GM23338 (cell line): ENCODE data around the gene NFIA. TPM values are rescaled to one million over a fixed set of nuclear protein-coding genes. Genes with fewer than 3 reads are reported as not detected.

ENCODE experiments used
- ATAC-seq: fragments of 200-7000 bp; cut with Tn5 transposase; 3 replicates; pipeline ENCODE4 v1.9.1; 2020
- DNase-seq: peaks from one replicate; pipeline ENCODE4 v3.0.0-alpha.2; 2015; ENCODE audit warnings: low spot score
- H2AFZ ChIP-seq: fragments of 200-600 bp; sonication (generic); 2 replicates; pipeline ENCODE4 v1.8.0; 2016; ENCODE audit warnings: antibody characterized with exemption, mild to moderate bottlenecking, moderate library complexity
- H3F3A ChIP-seq: fragments of 200-600 bp; sonication (generic); replicated peaks from 2 replicates; pipeline ENCODE4 v1.8.0; 2017; ENCODE audit warnings: antibody characterized with exemption, mixed run types, low read depth
- H3K27ac ChIP-seq: fragments of 200-600 bp; sonication (generic); 2 replicates; pipeline ENCODE4 v1.6.1; 2016; ENCODE audit warnings: low read depth
- H3K27me3 ChIP-seq: fragments of 200-600 bp; sonication (generic); 2 replicates; pipeline ENCODE4 v1.8.0; 2016; ENCODE audit warnings: mild to moderate bottlenecking, mixed run types, moderate library complexity; ENCODE audit not compliant: insufficient read depth
- H3K36me3 ChIP-seq: fragments of 200-600 bp; sonication (generic); 2 replicates; pipeline ENCODE4 v1.8.0; 2016; ENCODE audit warnings: mild to moderate bottlenecking; ENCODE audit not compliant: insufficient read depth
- H3K4me1 ChIP-seq: fragments of 200-600 bp; sonication (generic); 2 replicates; pipeline ENCODE4 v1.8.0; 2016; ENCODE audit warnings: mild to moderate bottlenecking, moderate library complexity; ENCODE audit not compliant: insufficient read depth
- H3K4me2 ChIP-seq: fragments of 200-600 bp; sonication (generic); 2 replicates; pipeline ENCODE4 v1.7.1; 2017; ENCODE audit warnings: mixed run types
- H3K4me3 ChIP-seq: fragments of 200-600 bp; sonication (generic); 2 replicates; pipeline ENCODE4 v1.6.1; 2016; ENCODE audit warnings: mixed run types
- H3K79me2 ChIP-seq: fragments of 200-600 bp; sonication (generic); replicated peaks from 2 replicates; pipeline ENCODE4 v1.8.0; 2017; ENCODE audit warnings: mild to moderate bottlenecking; ENCODE audit not compliant: insufficient read depth
- H3K9me2 ChIP-seq: fragments of 200-600 bp; sonication (generic); 2 replicates; pipeline ENCODE4 v1.8.0; 2017; ENCODE audit not compliant: insufficient read depth
- H4K20me1 ChIP-seq: fragments of 200-600 bp; sonication (generic); replicated peaks from 2 replicates; pipeline ENCODE4 v1.8.0; 2017; ENCODE audit warnings: mild to moderate bottlenecking; ENCODE audit not compliant: insufficient read depth
- H3K27ac Mint-ChIP-seq: 2 replicates; pipeline ENCODE4 v1.8.0; 2020; ENCODE audit warnings: inconsistent platforms, mild to moderate bottlenecking, moderate library complexity, mixed read lengths
- H3K27me3 Mint-ChIP-seq: 3 replicates; pipeline ENCODE4 v1.8.0; 2022; ENCODE audit warnings: low read depth, mild to moderate bottlenecking, moderate library complexity, mixed read lengths, inconsistent platforms; ENCODE audit not compliant: insufficient read depth, poor library complexity
- H3K36me3 Mint-ChIP-seq: 3 replicates; pipeline ENCODE4 v1.8.0; 2021; ENCODE audit warnings: low read depth, mild to moderate bottlenecking, inconsistent platforms, moderate library complexity, mixed read lengths
- H3K4me1 Mint-ChIP-seq: 3 replicates; pipeline ENCODE4 v1.8.0; 2020; ENCODE audit warnings: mild to moderate bottlenecking, inconsistent platforms, mixed read lengths
- H3K4me3 Mint-ChIP-seq: 3 replicates; pipeline ENCODE4 v1.8.0; 2021; ENCODE audit warnings: moderate library complexity, mild to moderate bottlenecking, inconsistent platforms, mixed read lengths
- H3K9me3 Mint-ChIP-seq: 3 replicates; pipeline ENCODE4 v1.8.0; 2020; ENCODE audit warnings: moderate library complexity, mild to moderate bottlenecking, inconsistent platforms, mixed read lengths
- CREB1 ChIP-seq: fragments of 250-450 bp; sonication (Bioruptor Pico); IDR thresholded peaks from 2 replicates; pipeline ENCODE4 v1.5.0; 2020; ENCODE audit warnings: low read depth, mild to moderate bottlenecking, moderate library complexity
- EZH2 ChIP-seq: fragments of 200-600 bp; sonication (generic); IDR thresholded peaks from one replicate; pipeline ENCODE4 v1.8.0; 2017; ENCODE audit warnings: antibody characterized with exemption, mild to moderate bottlenecking, low read depth; ENCODE audit not compliant: unreplicated experiment
- EZH2phosphoT487 ChIP-seq: fragments of 200-600 bp; sonication (generic); IDR thresholded peaks from one replicate; pipeline ENCODE4 v1.8.1; 2018; ENCODE audit warnings: antibody characterized with exemption; ENCODE audit not compliant: unreplicated experiment
- JUNB ChIP-seq: IDR thresholded peaks from one replicate; pipeline ENCODE4 v1.6.1; 2016; ENCODE audit warnings: antibody characterized with exemption; ENCODE audit not compliant: unreplicated experiment
- NANOG ChIP-seq: IDR thresholded peaks from 2 replicates; pipeline ENCODE4 v1.6.1; 2016; ENCODE audit warnings: antibody characterized with exemption, borderline replicate concordance
- POLR2AphosphoS5 ChIP-seq: IDR thresholded peaks from 2 replicates; pipeline ENCODE4 v1.6.1; 2016; ENCODE audit warnings: antibody characterized with exemption, low read depth
- STAT1 ChIP-seq: IDR thresholded peaks from one replicate; pipeline ENCODE4 v1.6.1; 2016; ENCODE audit warnings: antibody characterized with exemption; ENCODE audit not compliant: unreplicated experiment
- ZNF114 ChIP-seq: fragments of 250-450 bp; sonication (Bioruptor Pico); IDR thresholded peaks from 2 replicates; pipeline ENCODE4 v1.5.0; 2020; ENCODE audit warnings: mild to moderate bottlenecking, moderate library complexity
- ZNF331 ChIP-seq: fragments of 250-450 bp; sonication (Bioruptor Pico); IDR thresholded peaks from 2 replicates; pipeline ENCODE4 v1.5.0; 2020; ENCODE audit warnings: low read depth, mild to moderate bottlenecking, moderate library complexity
- polyA plus RNA-seq: library from polyadenylated mRNA; unstranded; fragments of >200 nt; fragmentation: Nextera tagmentation; extraction: Ambion mirVana; gene quantifications from 2 replicates; pipeline ENCODE4 v1.2.1, GENCODE V29; 2016
- total RNA-seq: library from RNA; depleted of rRNA; stranded (reverse); fragments of >200 nt; shearing (Covaris generic); gene quantifications from 2 replicates; pipeline ENCODE4 v1.2.3, GENCODE V29; 2014
- TF ChIP-seq, protein P1 (sequence below): IDR thresholded peaks from 2 replicates; pipeline ENCODE4 v1.6.1; 2016; ENCODE audit warnings: antibody characterized with exemption
- TF ChIP-seq, protein P2 (sequence below): IDR thresholded peaks from one replicate; pipeline ENCODE4 v1.6.1; 2018; ENCODE audit warnings: antibody characterized with exemption; ENCODE audit not compliant: unreplicated experiment
- TF ChIP-seq, protein P3 (sequence below), 2 experiments: fragments of 200-600 bp in 1 of 2; sonication (generic) in 1 of 2; conservative IDR thresholded peaks; 2 replicates each; pipeline versions ENCODE4 v1.5.1 to v1.6.1; 2016 to 2017; ENCODE audit warnings: antibody characterized with exemption in 2 of 2, low read depth in 2 of 2, mild to moderate bottlenecking in 2 of 2, moderate library complexity in 1 of 2
- TF ChIP-seq, protein P4 (sequence below): fragments of 250-450 bp; sonication (Bioruptor Pico); IDR thresholded peaks from 2 replicates; pipeline ENCODE4 v1.5.0; 2020; ENCODE audit warnings: mild to moderate bottlenecking, moderate library complexity

Gene NFIA
- total and polyA plus RNA-seq, 2 experiments from 2014 or later, result 0.97 to 2.3 TPM

DNA sequence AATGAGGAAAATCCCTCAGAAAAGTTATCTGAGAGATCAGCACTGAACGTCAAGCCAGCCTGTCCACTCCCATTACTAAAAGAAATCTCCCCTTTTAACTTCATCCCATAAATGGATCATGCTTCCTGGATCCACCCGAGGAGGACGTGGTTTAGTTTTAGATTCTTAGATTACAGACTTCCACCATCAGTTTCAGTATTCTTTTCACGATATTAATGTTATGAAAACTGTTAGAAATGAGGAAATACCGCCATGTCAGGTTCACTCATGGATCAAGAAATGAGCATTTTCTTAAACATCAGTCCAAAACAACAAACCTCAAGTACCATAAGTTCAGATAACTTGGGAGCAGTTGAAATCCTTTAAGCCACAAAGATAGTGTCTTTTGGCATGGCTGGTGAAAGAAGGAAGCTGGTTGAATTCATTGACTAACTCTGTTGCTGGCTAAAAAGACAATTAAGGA, 49.8 kb downstream of the NFIA start:
- H3K4me3 ChIP-seq, result no peak overlapping the region
- DNase-seq (no peak), ATAC-seq (no peak)
- H3K27me3 Mint-ChIP-seq, result peaks cover 2% of the 10 kb centered on the region
- no peak overlapping the region for H3K27ac Mint-ChIP-seq
- H3K4me1 ChIP-seq, result no peaks in the 10 kb centered on the region
- H3K4me2 ChIP-seq, result no peak overlapping the region
- no peaks in the 10 kb centered on the region for H3K27me3 ChIP-seq
- TF ChIP-seq, protein P1, sequence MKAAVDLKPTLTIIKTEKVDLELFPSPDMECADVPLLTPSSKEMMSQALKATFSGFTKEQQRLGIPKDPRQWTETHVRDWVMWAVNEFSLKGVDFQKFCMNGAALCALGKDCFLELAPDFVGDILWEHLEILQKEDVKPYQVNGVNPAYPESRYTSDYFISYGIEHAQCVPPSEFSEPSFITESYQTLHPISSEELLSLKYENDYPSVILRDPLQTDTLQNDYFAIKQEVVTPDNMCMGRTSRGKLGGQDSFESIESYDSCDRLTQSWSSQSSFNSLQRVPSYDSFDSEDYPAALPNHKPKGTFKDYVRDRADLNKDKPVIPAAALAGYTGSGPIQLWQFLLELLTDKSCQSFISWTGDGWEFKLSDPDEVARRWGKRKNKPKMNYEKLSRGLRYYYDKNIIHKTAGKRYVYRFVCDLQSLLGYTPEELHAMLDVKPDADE, result no peak
- no peak for TF ChIP-seq EZH2
- no peak for TF ChIP-seq ZNF114 (CRISPR knock-in tag)
- no peak for TF ChIP-seq STAT1
- TF ChIP-seq EZH2phosphoT487, result no peak
- TF ChIP-seq NANOG, result no peak
- TF ChIP-seq, protein P2, sequence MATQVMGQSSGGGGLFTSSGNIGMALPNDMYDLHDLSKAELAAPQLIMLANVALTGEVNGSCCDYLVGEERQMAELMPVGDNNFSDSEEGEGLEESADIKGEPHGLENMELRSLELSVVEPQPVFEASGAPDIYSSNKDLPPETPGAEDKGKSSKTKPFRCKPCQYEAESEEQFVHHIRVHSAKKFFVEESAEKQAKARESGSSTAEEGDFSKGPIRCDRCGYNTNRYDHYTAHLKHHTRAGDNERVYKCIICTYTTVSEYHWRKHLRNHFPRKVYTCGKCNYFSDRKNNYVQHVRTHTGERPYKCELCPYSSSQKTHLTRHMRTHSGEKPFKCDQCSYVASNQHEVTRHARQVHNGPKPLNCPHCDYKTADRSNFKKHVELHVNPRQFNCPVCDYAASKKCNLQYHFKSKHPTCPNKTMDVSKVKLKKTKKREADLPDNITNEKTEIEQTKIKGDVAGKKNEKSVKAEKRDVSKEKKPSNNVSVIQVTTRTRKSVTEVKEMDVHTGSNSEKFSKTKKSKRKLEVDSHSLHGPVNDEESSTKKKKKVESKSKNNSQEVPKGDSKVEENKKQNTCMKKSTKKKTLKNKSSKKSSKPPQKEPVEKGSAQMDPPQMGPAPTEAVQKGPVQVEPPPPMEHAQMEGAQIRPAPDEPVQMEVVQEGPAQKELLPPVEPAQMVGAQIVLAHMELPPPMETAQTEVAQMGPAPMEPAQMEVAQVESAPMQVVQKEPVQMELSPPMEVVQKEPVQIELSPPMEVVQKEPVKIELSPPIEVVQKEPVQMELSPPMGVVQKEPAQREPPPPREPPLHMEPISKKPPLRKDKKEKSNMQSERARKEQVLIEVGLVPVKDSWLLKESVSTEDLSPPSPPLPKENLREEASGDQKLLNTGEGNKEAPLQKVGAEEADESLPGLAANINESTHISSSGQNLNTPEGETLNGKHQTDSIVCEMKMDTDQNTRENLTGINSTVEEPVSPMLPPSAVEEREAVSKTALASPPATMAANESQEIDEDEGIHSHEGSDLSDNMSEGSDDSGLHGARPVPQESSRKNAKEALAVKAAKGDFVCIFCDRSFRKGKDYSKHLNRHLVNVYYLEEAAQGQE, result no peak
- TF ChIP-seq ZNF331 (CRISPR knock-in tag), result no peak
- TF ChIP-seq POLR2AphosphoS5, result no peak
- TF ChIP-seq CREB1 (CRISPR knock-in tag), result no peak
- TF ChIP-seq, protein P3, sequence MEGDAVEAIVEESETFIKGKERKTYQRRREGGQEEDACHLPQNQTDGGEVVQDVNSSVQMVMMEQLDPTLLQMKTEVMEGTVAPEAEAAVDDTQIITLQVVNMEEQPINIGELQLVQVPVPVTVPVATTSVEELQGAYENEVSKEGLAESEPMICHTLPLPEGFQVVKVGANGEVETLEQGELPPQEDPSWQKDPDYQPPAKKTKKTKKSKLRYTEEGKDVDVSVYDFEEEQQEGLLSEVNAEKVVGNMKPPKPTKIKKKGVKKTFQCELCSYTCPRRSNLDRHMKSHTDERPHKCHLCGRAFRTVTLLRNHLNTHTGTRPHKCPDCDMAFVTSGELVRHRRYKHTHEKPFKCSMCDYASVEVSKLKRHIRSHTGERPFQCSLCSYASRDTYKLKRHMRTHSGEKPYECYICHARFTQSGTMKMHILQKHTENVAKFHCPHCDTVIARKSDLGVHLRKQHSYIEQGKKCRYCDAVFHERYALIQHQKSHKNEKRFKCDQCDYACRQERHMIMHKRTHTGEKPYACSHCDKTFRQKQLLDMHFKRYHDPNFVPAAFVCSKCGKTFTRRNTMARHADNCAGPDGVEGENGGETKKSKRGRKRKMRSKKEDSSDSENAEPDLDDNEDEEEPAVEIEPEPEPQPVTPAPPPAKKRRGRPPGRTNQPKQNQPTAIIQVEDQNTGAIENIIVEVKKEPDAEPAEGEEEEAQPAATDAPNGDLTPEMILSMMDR (conservative IDR thresholded peaks at IDR 0.05; ENCODE audit: low read depth in 2 of 2), result no peak
- no peak for TF ChIP-seq JUNB
- TF ChIP-seq, protein P4, sequence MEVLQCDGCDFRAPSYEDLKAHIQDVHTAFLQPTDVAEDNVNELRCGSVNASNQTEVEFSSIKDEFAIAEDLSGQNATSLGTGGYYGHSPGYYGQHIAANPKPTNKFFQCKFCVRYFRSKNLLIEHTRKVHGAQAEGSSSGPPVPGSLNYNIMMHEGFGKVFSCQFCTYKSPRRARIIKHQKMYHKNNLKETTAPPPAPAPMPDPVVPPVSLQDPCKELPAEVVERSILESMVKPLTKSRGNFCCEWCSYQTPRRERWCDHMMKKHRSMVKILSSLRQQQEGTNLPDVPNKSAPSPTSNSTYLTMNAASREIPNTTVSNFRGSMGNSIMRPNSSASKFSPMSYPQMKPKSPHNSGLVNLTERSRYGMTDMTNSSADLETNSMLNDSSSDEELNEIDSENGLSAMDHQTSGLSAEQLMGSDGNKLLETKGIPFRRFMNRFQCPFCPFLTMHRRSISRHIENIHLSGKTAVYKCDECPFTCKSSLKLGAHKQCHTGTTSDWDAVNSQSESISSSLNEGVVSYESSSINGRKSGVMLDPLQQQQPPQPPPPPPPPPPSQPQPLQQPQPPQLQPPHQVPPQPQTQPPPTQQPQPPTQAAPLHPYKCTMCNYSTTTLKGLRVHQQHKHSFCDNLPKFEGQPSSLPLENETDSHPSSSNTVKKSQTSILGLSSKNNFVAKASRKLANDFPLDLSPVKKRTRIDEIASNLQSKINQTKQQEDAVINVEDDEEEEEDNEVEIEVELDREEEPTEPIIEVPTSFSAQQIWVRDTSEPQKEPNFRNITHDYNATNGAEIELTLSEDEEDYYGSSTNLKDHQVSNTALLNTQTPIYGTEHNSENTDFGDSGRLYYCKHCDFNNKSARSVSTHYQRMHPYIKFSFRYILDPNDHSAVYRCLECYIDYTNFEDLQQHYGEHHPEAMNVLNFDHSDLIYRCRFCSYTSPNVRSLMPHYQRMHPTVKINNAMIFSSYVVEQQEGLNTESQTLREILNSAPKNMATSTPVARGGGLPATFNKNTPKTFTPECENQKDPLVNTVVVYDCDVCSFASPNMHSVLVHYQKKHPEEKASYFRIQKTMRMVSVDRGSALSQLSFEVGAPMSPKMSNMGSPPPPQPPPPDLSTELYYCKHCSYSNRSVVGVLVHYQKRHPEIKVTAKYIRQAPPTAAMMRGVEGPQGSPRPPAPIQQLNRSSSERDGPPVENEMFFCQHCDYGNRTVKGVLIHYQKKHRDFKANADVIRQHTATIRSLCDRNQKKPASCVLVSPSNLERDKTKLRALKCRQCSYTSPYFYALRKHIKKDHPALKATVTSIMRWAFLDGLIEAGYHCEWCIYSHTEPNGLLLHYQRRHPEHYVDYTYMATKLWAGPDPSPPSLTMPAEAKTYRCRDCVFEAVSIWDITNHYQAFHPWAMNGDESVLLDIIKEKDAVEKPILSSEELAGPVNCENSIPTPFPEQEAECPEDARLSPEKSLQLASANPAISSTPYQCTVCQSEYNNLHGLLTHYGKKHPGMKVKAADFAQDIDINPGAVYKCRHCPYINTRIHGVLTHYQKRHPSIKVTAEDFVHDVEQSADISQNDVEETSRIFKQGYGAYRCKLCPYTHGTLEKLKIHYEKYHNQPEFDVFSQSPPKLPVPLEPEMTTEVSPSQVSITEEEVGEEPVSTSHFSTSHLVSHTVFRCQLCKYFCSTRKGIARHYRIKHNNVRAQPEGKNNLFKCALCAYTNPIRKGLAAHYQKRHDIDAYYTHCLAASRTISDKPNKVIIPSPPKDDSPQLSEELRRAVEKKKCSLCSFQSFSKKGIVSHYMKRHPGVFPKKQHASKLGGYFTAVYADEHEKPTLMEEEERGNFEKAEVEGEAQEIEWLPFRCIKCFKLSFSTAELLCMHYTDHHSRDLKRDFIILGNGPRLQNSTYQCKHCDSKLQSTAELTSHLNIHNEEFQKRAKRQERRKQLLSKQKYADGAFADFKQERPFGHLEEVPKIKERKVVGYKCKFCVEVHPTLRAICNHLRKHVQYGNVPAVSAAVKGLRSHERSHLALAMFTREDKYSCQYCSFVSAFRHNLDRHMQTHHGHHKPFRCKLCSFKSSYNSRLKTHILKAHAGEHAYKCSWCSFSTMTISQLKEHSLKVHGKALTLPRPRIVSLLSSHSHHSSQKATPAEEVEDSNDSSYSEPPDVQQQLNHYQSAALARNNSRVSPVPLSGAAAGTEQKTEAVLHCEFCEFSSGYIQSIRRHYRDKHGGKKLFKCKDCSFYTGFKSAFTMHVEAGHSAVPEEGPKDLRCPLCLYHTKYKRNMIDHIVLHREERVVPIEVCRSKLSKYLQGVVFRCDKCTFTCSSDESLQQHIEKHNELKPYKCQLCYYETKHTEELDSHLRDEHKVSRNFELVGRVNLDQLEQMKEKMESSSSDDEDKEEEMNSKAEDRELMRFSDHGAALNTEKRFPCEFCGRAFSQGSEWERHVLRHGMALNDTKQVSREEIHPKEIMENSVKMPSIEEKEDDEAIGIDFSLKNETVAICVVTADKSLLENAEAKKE (CRISPR knock-in tag), result no peak
- no peak overlapping the region for H3K4me3 Mint-ChIP-seq
- no peak overlapping the region for H2AFZ ChIP-seq
- H3K9me2 ChIP-seq, result no peaks in the 10 kb centered on the region
- H3K36me3 Mint-ChIP-seq, result no peaks in the 10 kb centered on the region
- no peaks in the 10 kb centered on the region for H3K79me2 ChIP-seq
- no peaks in the 10 kb centered on the region for H4K20me1 ChIP-seq
- peaks cover 4% of the 10 kb centered on the region; the same call in 2 of the 3 replicates for H3K4me1 Mint-ChIP-seq
- H3K36me3 ChIP-seq, result no peaks in the 10 kb centered on the region
- no peaks in the 10 kb centered on the region for H3K9me3 Mint-ChIP-seq
- H3K27ac ChIP-seq, result no peak overlapping the region
- no peaks in the 10 kb centered on the region for H3F3A ChIP-seq
